ENCODE measurements around the gene PIGU. TPM values are rescaled to one million over a fixed set of nuclear protein-coding genes. Genes with fewer than 3 reads are reported as not detected.

Gene PIGU
- total and polyA plus RNA-seq, 2 of the 13 experiments (the other 11 are each of a cell fraction or from before 2014, with no cell fraction given) = 45.5 to 231 TPM

- TF ChIP-seq GABPA (IDR thresholded peaks at IDR 0.05; ENCODE audit: low read depth, low read length) (peak; percentile 65), GABPA (CRISPR knock-in tag; IDR thresholded peaks at IDR 0.05; ENCODE audit: low read depth) (peak; percentile 85), ATAD3A (CRISPR knock-in tag; IDR thresholded peaks at IDR 0.05) (peak; percentile 80; the same call in 1 of the 2 replicates), KAT8 (CRISPR knock-in tag; IDR thresholded peaks at IDR 0.05) (peak; percentile 96), MAFK (conservative IDR thresholded peaks at IDR 0.05 in 1 of 2, IDR thresholded peaks at IDR 0.05 in 1 of 2; ENCODE audit: low read length in 2 of 2) (no peak; a peak in 1 of 4 replicates), KLF13 (CRISPR knock-in tag; IDR thresholded peaks at IDR 0.05) (no peak), ZBTB7B (CRISPR knock-in tag; IDR thresholded peaks at IDR 0.05) (peak; percentile 76), XRCC5 (optimal IDR thresholded peaks at IDR 0.05; ENCODE audit: low read length) (peak; percentile 83), ZKSCAN5 (CRISPR knock-in tag; IDR thresholded peaks at IDR 0.05) (no peak), FOSL2 (CRISPR knock-in tag; IDR thresholded peaks at IDR 0.05) (peak; percentile 67; the same call in 1 of the 2 replicates), HBP1 (CRISPR knock-in tag; IDR thresholded peaks at IDR 0.05; ENCODE audit: low read depth) (peak; percentile 99), PLRG1 (conservative IDR thresholded peaks at IDR 0.05) (no peak), CC2D1A (CRISPR knock-in tag; IDR thresholded peaks at IDR 0.05) (no peak), ZNF775 (CRISPR knock-in tag; IDR thresholded peaks at IDR 0.05; ENCODE audit: borderline replicate concordance) (no peak), ATF2 (CRISPR knock-in tag; IDR thresholded peaks at IDR 0.05) (peak; percentile 85), KDM1A (CRISPR knock-in tag; IDR thresholded peaks at IDR 0.05) (no peak; the same call in 1 of the 2 replicates), JUN (CRISPR knock-in tag; IDR thresholded peaks at IDR 0.05) (no peak), THAP8 (CRISPR knock-in tag; IDR thresholded peaks at IDR 0.05; ENCODE audit: borderline replicate concordance) (peak; percentile 93; the same call in 1 of the 2 replicates), ZNF883 (CRISPR knock-in tag; IDR thresholded peaks at IDR 0.05; ENCODE audit: not compliant biosample characterization) (peak; percentile 97), RCOR2 (CRISPR knock-in tag; IDR thresholded peaks at IDR 0.05) (0 out of 2 replicates have a peak, but pooled peaks have one; percentile 34), LBX2 (CRISPR knock-in tag; IDR thresholded peaks at IDR 0.05; ENCODE audit: borderline replicate concordance) (0 out of 2 replicates have a peak, but pooled peaks have one; percentile 83), E2F5 (CRISPR knock-in tag; conservative IDR thresholded peaks at IDR 0.05) (peak; percentile 91), REL (CRISPR knock-in tag; conservative IDR thresholded peaks at IDR 0.05) (no peak; the same call in 1 of the 2 replicates), ZBTB42 (CRISPR knock-in tag; IDR thresholded peaks at IDR 0.05) (no peak), ZNF639 (CRISPR knock-in tag; conservative IDR thresholded peaks at IDR 0.05) (peak; percentile 79; the same call in 1 of the 2 replicates)
These were observed at the start of gene PIGU (continued) for GRCh38 chr20:34676642-34677373.
